ENCODE data around the gene DIPK1B. TPM values are rescaled to one million over a fixed set of nuclear protein-coding genes. Genes with fewer than 3 reads are reported as not detected.
A peak's percentile ranks its signal among the peaks of the same experiment; 100 is the strongest.

Gene DIPK1B
- total RNA-seq, 1 experiment from 2014 or later = 45.4 TPM

GRCh38 chr9:136667940-136668760 is 44.2 kb upstream of the DIPK1B start (continued):
- TF ChIP-seq FOXP4 (CRISPR knock-in tag; IDR thresholded peaks at IDR 0.05) (no peak), ARID4B (CRISPR knock-in tag; IDR thresholded peaks at IDR 0.05; ENCODE audit: borderline replicate concordance) (no peak), ELF4 (CRISPR knock-in tag; IDR thresholded peaks at IDR 0.05; ENCODE audit: low read depth) (no peak), ZNF219 (CRISPR knock-in tag; IDR thresholded peaks at IDR 0.05; ENCODE audit: borderline replicate concordance) (no peak), SP1 (CRISPR knock-in tag; conservative IDR thresholded peaks at IDR 0.05) (no peak)

GRCh38 chr9:136668983-136669790 is 43.2 kb upstream of the DIPK1B start:
- no peak overlapping the region for H3K4me3 Mint-ChIP-seq
- ChIA-PET POLR2A (no interaction called here), CTCF (no interaction called here)
- H3K27me3 Mint-ChIP-seq (ENCODE audit: low read depth) = no peaks in the 10 kb centered on the region; the same call in 1 of the 2 replicates
- H3K4me1 Mint-ChIP-seq = peaks cover 3% of the 10 kb centered on the region; the same call in 1 of the 2 replicates
- ATAC-seq (no peak), DNase-seq (ENCODE audit: low spot score) (no peak)
- H3K36me3 Mint-ChIP-seq = no peaks in the 10 kb centered on the region
- no peak overlapping the region for H3K27ac Mint-ChIP-seq
- TF ChIP-seq ZNF317 (CRISPR knock-in tag; IDR thresholded peaks at IDR 0.05; ENCODE audit: borderline replicate concordance, low read depth) = no peak
- TF ChIP-seq, protein P1, sequence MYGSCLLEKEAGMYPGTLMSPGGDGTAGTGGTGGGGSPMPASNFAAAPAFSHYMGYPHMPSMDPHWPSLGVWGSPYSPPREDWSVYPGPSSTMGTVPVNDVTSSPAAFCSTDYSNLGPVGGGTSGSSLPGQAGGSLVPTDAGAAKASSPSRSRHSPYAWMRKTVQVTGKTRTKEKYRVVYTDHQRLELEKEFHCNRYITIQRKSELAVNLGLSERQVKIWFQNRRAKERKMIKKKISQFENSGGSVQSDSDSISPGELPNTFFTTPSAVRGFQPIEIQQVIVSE (CRISPR knock-in tag; IDR thresholded peaks at IDR 0.05; ENCODE audit: borderline replicate concordance) = 0 out of 2 replicates have a peak, but pooled peaks have one; percentile 2
- no peaks in the 10 kb centered on the region for H3K9me3 Mint-ChIP-seq

- Mint-ChIP-seq H3K27me3 (ENCODE audit: low read depth) (no peaks in the 10 kb centered on the region; the same call in 1 of the 2 replicates), H3K4me1 (0 out of 2 replicates have a peak, but pooled peaks cover 1% of the 10 kb centered on the region), H3K36me3 (no peaks in the 10 kb centered on the region), H3K27ac (no peak overlapping the region), H3K4me3 (no peak overlapping the region), H3K9me3 (no peaks in the 10 kb centered on the region)
- ChIA-PET POLR2A (no interaction called here), CTCF (no interaction called here)
- TF ChIP-seq SMAD4 (CRISPR knock-in tag; IDR thresholded peaks at IDR 0.05) (no peak), ZNF281 (CRISPR knock-in tag; IDR thresholded peaks at IDR 0.05) (no peak), NFYB (CRISPR knock-in tag; conservative IDR thresholded peaks at IDR 0.05; ENCODE audit: low read depth) (no peak), NFE2L1 (CRISPR knock-in tag; IDR thresholded peaks at IDR 0.05) (no peak), MXD4 (CRISPR knock-in tag; IDR thresholded peaks at IDR 0.05; ENCODE audit: borderline replicate concordance) (no peak)
- TF ChIP-seq, protein P2, sequence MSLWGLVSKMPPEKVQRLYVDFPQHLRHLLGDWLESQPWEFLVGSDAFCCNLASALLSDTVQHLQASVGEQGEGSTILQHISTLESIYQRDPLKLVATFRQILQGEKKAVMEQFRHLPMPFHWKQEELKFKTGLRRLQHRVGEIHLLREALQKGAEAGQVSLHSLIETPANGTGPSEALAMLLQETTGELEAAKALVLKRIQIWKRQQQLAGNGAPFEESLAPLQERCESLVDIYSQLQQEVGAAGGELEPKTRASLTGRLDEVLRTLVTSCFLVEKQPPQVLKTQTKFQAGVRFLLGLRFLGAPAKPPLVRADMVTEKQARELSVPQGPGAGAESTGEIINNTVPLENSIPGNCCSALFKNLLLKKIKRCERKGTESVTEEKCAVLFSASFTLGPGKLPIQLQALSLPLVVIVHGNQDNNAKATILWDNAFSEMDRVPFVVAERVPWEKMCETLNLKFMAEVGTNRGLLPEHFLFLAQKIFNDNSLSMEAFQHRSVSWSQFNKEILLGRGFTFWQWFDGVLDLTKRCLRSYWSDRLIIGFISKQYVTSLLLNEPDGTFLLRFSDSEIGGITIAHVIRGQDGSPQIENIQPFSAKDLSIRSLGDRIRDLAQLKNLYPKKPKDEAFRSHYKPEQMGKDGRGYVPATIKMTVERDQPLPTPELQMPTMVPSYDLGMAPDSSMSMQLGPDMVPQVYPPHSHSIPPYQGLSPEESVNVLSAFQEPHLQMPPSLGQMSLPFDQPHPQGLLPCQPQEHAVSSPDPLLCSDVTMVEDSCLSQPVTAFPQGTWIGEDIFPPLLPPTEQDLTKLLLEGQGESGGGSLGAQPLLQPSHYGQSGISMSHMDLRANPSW (CRISPR knock-in tag; conservative IDR thresholded peaks at IDR 0.05; ENCODE audit: low read depth) = no peak
- no peak for DNase-seq (ENCODE audit: low spot score)
- ATAC-seq = no peak
Measured at GRCh38 chr9:136669791-136670464, 42.4 kb upstream of the DIPK1B start.
